Measurements from ENCODE around the gene ZNF664. TPM values are rescaled to one million over a fixed set of nuclear protein-coding genes. Genes with fewer than 3 reads are reported as not detected.
A peak's percentile ranks its signal among the peaks of the same experiment; 100 is the strongest.

The ZNF664 gene
- total and polyA plus RNA-seq, 2 of the 13 experiments (the other 11 are each of a cell fraction or from before 2014, with no cell fraction given): 43.9 to 56.5 TPM

GRCh38 chr12:124010687-124011086 lies 37.7 kb downstream of the ZNF664 start (continued):
- no peak for TF ChIP-seq PITX1 (CRISPR knock-in tag; IDR thresholded peaks at IDR 0.05)

- H3K79me2 ChIP-seq (ENCODE audit: insufficient read depth, low read length): peaks cover 2% of the 10 kb centered on the region
- in situ Hi-C loops (cut with HindIII; ENCODE audit: extremely low pct_ligation_motif_present, low pct_unique_long_range_greater_than_20kb): no loop called here
- H4K20me1 ChIP-seq (ENCODE audit: insufficient read depth, low read length): peaks cover 5% of the 10 kb centered on the region; the same call in 1 of the 2 replicates
- H3K9ac ChIP-seq (ENCODE audit: insufficient read depth, low read depth, low read length): no peak overlapping the region
- ChIA-PET POLR2A (no interaction called here), CTCF (ENCODE audit: low intra/inter-chr PET ratio, low total read pairs) (no interaction called here)
- H3K27ac ChIP-seq (ENCODE audit: extremely low read length, insufficient read depth, low read length): no peak overlapping the region
- H2AFZ ChIP-seq (ENCODE audit: low read length): no peak overlapping the region
- intact Hi-C loops (cut with micrococcal nuclease; ENCODE audit: unreplicated experiment): no loop called here
- H3K4me1 ChIP-seq (ENCODE audit: insufficient read depth, low read length): no peaks in the 10 kb centered on the region
- no peak overlapping the region for H3K4me2 ChIP-seq (ENCODE audit: low read depth, low read length)
- peaks cover 14 to 58% of the 10 kb centered on the region in 2 experiments; a peak in 4 of 5 replicates for H3K36me3 ChIP-seq (replicated peaks in 1 of 2; ENCODE audit: control insufficient read depth in 1 of 2, insufficient read depth in 2 of 2, low read length in 2 of 2)
- no peaks in the 10 kb centered on the region for H3K9me3 ChIP-seq (ENCODE audit: low read length)
- 86% methylated on average over 8 of the region's 8 CpGs for WGBS (ENCODE audit: low lambda C conversion rate)
- BruUV-seq (replicated peaks): no TSS peak
- DNase-seq (ENCODE audit: low spot score) (no peak), ATAC-seq (no peak), FAIRE-seq (no peak)
- no peak overlapping the region for H3K4me3 ChIP-seq (replicated peaks in 1 of 3; ENCODE audit: insufficient read depth in 1 of 3, low read depth in 2 of 3, low read length in 3 of 3)
- no peak for TF ChIP-seq TBX2 (CRISPR knock-in tag; IDR thresholded peaks at IDR 0.05; ENCODE audit: borderline replicate concordance)
- peak in 1 of 2 experiments; percentile 45; a peak in 1 of 4 replicates for TF ChIP-seq MAFK (conservative IDR thresholded peaks at IDR 0.05 in 1 of 2, IDR thresholded peaks at IDR 0.05 in 1 of 2; ENCODE audit: low read length in 2 of 2)
- no peaks in the 10 kb centered on the region for H3K27me3 ChIP-seq (ENCODE audit: control insufficient read depth in 1 of 2, insufficient read depth in 2 of 2, low read length in 2 of 2)
Measured at GRCh38 chr12:124011435-124012115, 38.6 kb downstream of the ZNF664 start.

GRCh38 chr12:124013073-124013472 lies 40.1 kb downstream of the ZNF664 start:
- ChIA-PET CTCF (ENCODE audit: low intra/inter-chr PET ratio, low total read pairs) (no interaction called here), POLR2A (no interaction called here)
- FAIRE-seq: no peak
- Histone ChIP-seq H3K4me2 (ENCODE audit: low read depth, low read length) (no peak overlapping the region), H4K20me1 (ENCODE audit: insufficient read depth, low read length) (no peaks in the 10 kb centered on the region), H3K4me1 (ENCODE audit: insufficient read depth, low read length) (no peaks in the 10 kb centered on the region), H3K9ac (ENCODE audit: insufficient read depth, low read depth, low read length) (no peak overlapping the region), H3K79me2 (ENCODE audit: insufficient read depth, low read length) (peaks cover 2% of the 10 kb centered on the region), H3K36me3 (replicated peaks in 1 of 2; ENCODE audit: control insufficient read depth in 1 of 2, insufficient read depth in 2 of 2, low read length in 2 of 2) (peaks cover 14 to 46% of the 10 kb centered on the region in 2 experiments; a peak in 4 of 5 replicates), H3K9me3 (ENCODE audit: low read length) (no peaks in the 10 kb centered on the region), H3K27me3 (ENCODE audit: control insufficient read depth in 1 of 2, insufficient read depth in 2 of 2, low read length in 2 of 2) (no peaks in the 10 kb centered on the region), H2AFZ (ENCODE audit: low read length) (no peak overlapping the region), H3K27ac (ENCODE audit: extremely low read length, insufficient read depth, low read length) (no peak overlapping the region), H3K4me3 (replicated peaks in 1 of 3; ENCODE audit: insufficient read depth in 1 of 3, low read depth in 2 of 3, low read length in 3 of 3) (no peak overlapping the region)
- intact Hi-C loops (cut with micrococcal nuclease; ENCODE audit: unreplicated experiment): no loop called here
- DNase-seq (ENCODE audit: low spot score): no peak
- in situ Hi-C loops (cut with HindIII; ENCODE audit: extremely low pct_ligation_motif_present, low pct_unique_long_range_greater_than_20kb): no loop called here
- no peak for TF ChIP-seq AHR (CRISPR knock-in tag; IDR thresholded peaks at IDR 0.05)
- no TSS peak for BruUV-seq (replicated peaks)
- ATAC-seq: no peak
- 97% methylated on average over 7 of the region's 7 CpGs for whole genome bisulfite sequencing (ENCODE audit: low lambda C conversion rate)
